Brain pericyte (primary cell): ENCODE data around the gene MGLL.

Experiments used
- DNase-seq: peaks from one replicate; pipeline ENCODE4 v3.0.0-alpha.2; 2012; ENCODE audit warnings: low read depth, low spot score

Gene MGLL

GRCh38 chr3:127789990-127790881 is 32.1 kb downstream of the MGLL start:
- DNase-seq = no peak

GRCh38 chr3:127789051-127789450 is 33.3 kb downstream of the MGLL start:
- DNase-seq = no peak

- no peak for DNase-seq
Observed at GRCh38 chr3:127788451-127788909, 33.8 kb downstream of the MGLL start.

- no peak for DNase-seq
Observed at GRCh38 chr3:127787571-127788365, 34.5 kb downstream of the MGLL start.

- no peak for DNase-seq
Observed at GRCh38 chr3:127787071-127787490, 35.2 kb downstream of the MGLL start.

- DNase-seq = no peak
Observed at GRCh38 chr3:127786353-127787070, 35.8 kb downstream of the MGLL start.

GRCh38 chr3:127785711-127786265 is 36.5 kb downstream of the MGLL start:
- DNase-seq = no peak

- DNase-seq = no peak
Observed at GRCh38 chr3:127784865-127785710, 37.2 kb downstream of the MGLL start.

GRCh38 chr3:127784283-127784682 is 38.0 kb downstream of the MGLL start:
- DNase-seq = no peak

- no peak for DNase-seq
Observed at GRCh38 chr3:127783642-127784160, 38.6 kb downstream of the MGLL start.

- no peak for DNase-seq
Observed at GRCh38 chr3:127783166-127783565, 39.1 kb downstream of the MGLL start.

- no peak for DNase-seq
Observed at GRCh38 chr3:127781411-127782001, 40.8 kb downstream of the MGLL start.

GRCh38 chr3:127780536-127781400 is 41.5 kb downstream of the MGLL start:
- DNase-seq = no peak

- DNase-seq = no peak
Observed at GRCh38 chr3:127779747-127780146, 42.6 kb downstream of the MGLL start.

- no peak for DNase-seq
Observed at GRCh38 chr3:127777921-127778656, 44.2 kb downstream of the MGLL start.

GRCh38 chr3:127777332-127777731 is 45.0 kb downstream of the MGLL start:
- no peak for DNase-seq

- no peak for DNase-seq
Observed at GRCh38 chr3:127776347-127776746, 46.0 kb downstream of the MGLL start.

GRCh38 chr3:127775398-127776109 is 46.8 kb downstream of the MGLL start:
- DNase-seq = peak; percentile 96
